ENCODE measurements around the gene EIF4E2. TPM values are rescaled to one million over a fixed set of nuclear protein-coding genes. Genes with fewer than 3 reads are reported as not detected.

The EIF4E2 gene
- total and polyA plus RNA-seq, 2 of the 4 experiments (the other 2 are of a cell fraction): 52.1 to 105 TPM

DNA sequence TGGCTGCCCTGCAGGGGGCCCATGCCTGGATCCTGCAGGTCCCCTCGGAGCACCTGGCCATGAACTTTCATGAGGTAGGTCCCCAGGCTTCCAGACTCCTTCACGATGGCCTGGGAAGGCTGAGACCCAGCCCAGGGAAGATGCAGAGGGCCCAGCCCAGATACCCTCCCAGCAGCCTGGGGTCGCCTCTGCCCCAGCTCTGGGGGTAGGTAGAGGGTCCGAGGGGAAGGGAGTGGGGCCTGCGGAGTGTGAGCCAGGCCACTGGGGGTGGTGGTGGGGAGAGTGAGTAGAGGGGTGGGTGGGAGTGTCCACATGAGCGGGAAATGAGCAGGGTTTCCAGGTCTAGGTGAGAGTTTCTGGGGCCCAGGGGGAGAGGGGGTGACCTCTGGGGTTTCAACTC, 25.7 kb upstream of the EIF4E2 start:
- no peak for DNase-seq
- no TSS peak for BruUV-seq (replicated peaks)
- no peak overlapping the region for H3K27ac ChIP-seq (ENCODE audit: insufficient read depth, low read length)
- no peak for ATAC-seq (ENCODE audit: low read depth)
- dilution Hi-C loops (cut with HindIII; ENCODE audit: low sequenced_read_pairs, unreplicated experiment): no loop called here
- H3K23ac ChIP-seq (ENCODE audit: low read depth, low read length): no peak overlapping the region
- intact Hi-C loops (cut with micrococcal nuclease): no loop called here
- no peak overlapping the region for H4K91ac ChIP-seq (ENCODE audit: insufficient read depth, low read depth, low read length)
- H3K9me3 ChIP-seq (ENCODE audit: control insufficient read depth, insufficient read depth, low read length): no peaks in the 10 kb centered on the region
- H3K56ac ChIP-seq (ENCODE audit: extremely low read depth, insufficient read depth, low read length): no peak overlapping the region
- H3K4ac ChIP-seq (ENCODE audit: low read depth, low read length): no peak overlapping the region
- no peak overlapping the region for H2AFZ ChIP-seq (replicated peaks; ENCODE audit: low read length, poor library complexity)
- in situ Hi-C loops (cut with MboI; ENCODE audit: low sequenced_read_pairs): no loop called here
- H3K4me2 ChIP-seq (ENCODE audit: low read depth, low read length): no peak overlapping the region
- no peak overlapping the region for H3K9ac ChIP-seq (ENCODE audit: low read depth, low read length)
- POLR2A ChIA-PET (ENCODE audit: unreplicated experiment): no interaction called here
- no peak overlapping the region for H3K18ac ChIP-seq (ENCODE audit: low read depth, low read length)
- H3K79me1 ChIP-seq (ENCODE audit: low read depth in 1 of 2, low read length in 2 of 2): no peaks in the 10 kb centered on the region
- CTCF ChIA-PET: no interaction called here
- no peak overlapping the region for H3K14ac ChIP-seq (replicated peaks; ENCODE audit: low read depth, low read length)
- H4K20me1 ChIP-seq (ENCODE audit: insufficient read depth, low read length): no peaks in the 10 kb centered on the region
- H4K8ac ChIP-seq (ENCODE audit: low read depth in 2 of 2, low read length in 2 of 2): no peak overlapping the region
- no peak overlapping the region for H2AK9ac ChIP-seq (replicated peaks; ENCODE audit: low read depth, low read length, poor library complexity)
- no peak overlapping the region for H2BK5ac ChIP-seq (ENCODE audit: low read depth, low read length, poor library complexity, severe bottlenecking)
- H2AK5ac ChIP-seq (ENCODE audit: low read depth, low read length): no peak overlapping the region
- H4K5ac ChIP-seq (ENCODE audit: low read depth, low read length): no peak overlapping the region
- H3K4me1 ChIP-seq (ENCODE audit: control insufficient read depth, insufficient read depth, low read length): no peaks in the 10 kb centered on the region
- WGBS, 2 experiments (ENCODE audit: extremely low coverage in 2 of 2, insufficient read length in 1 of 2): 33% methylated on average over 1 of the region's 6 CpGs; no CpG with 5 or more reads in 1 of the 2 experiments
- TF ChIP-seq FOS (IDR thresholded peaks at IDR 0.05; ENCODE audit: low read depth, low read length): no peak
- TF ChIP-seq RAD21 (IDR thresholded peaks at IDR 0.05; ENCODE audit: low read length): no peak
- H2BK20ac ChIP-seq (ENCODE audit: low read depth, low read length): no peak overlapping the region
- H3K9me1 ChIP-seq (ENCODE audit: insufficient read depth, low read length): no peaks in the 10 kb centered on the region
- no peak overlapping the region for H3K4me3 ChIP-seq (ENCODE audit: insufficient read depth, low read depth, low read length)
- H3K36me3 ChIP-seq (ENCODE audit: control insufficient read depth, insufficient read depth, low read length): no peaks in the 10 kb centered on the region
- H2BK120ac ChIP-seq (ENCODE audit: low read depth, low read length): no peak overlapping the region
- peaks cover 71% of the 10 kb centered on the region for H3K27me3 ChIP-seq (ENCODE audit: control insufficient read depth, insufficient read depth, low read length)
- H2BK15ac ChIP-seq (ENCODE audit: low read depth, low read length): no peak overlapping the region

Data from IMR-90 (cell line).